ENCODE results near the gene ZNF423. TPM values are rescaled to one million over a fixed set of nuclear protein-coding genes. Genes with fewer than 3 reads are reported as not detected.

ZNF423 gene
- total RNA-seq (2021) (11.1 and 12.5 TPM in 2 replicates), Bru-seq, nascent RNA (percentile 51 among the genes with signal in this experiment), BruChase-seq, experiment 1, labeled RNA remaining after a 2-hour chase (percentile 50 among the genes with signal in this experiment), BruChase-seq, experiment 2, labeled RNA remaining after a 6-hour chase (percentile 50 among the genes with signal in this experiment)
- long read RNA-seq, full-length matches to known transcripts, result 2 of 35 reads
- long read RNA-seq, partial matches to known transcripts, result 20 of 35 reads
- long read RNA-seq, other reads (novel, unspliced or antisense), result 13 of 35 reads

DNA sequence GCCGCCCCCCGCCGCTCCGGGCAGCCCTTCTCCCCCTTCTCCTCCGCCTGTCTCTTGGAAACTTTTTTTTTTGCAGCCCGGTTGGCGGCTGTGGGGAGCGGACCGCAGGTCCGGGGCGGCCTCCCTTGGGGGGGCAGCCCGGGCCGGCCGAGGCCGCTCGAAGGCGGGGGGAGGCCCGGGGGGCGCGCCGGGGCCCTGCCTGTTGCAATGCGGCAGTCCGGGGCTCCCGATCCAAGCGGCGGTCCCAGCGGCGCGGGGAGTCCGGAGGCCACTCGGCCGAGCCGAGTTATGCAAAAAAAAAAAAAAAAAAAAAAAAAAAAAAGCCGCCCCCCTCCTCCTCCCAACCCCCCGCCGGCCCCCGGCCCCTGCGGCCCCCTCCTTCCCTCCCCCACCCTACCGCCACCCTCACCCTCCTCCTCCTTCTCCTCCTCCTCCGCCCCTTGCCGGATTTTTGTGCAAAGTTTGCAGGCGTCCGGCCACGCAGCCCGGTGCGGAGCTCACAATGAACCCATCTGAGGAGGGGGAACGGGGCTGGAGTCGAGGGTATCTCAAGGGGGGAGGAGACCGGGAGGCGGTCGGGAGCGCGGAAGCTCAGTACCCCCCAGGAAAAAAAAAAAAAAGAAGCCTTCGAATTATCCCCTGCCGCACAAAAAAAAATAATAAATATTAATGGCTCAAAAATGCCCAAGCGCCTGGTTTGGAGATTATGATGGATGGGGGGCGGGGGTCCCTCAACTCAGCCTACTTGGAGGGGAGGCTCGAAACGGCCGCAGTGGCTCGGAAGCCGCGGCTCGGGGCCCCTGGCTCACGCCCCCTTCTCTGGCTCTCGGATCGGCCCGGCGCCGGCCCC lies at the start of gene ZNF423:
Gene ZNF423, minus strand, starts transcription at position 291 of the 850 bp plus-strand sequence. CDS start 338 bp downstream, outside the sequence.
- no peak for TF ChIP-seq CTCF (conservative IDR thresholded peaks at IDR 0.05; ENCODE audit: low read depth, low read length)
- intact Hi-C loops (cut with micrococcal nuclease; ENCODE audit: unreplicated experiment), result loop anchor here (2.0 to 5.0 kb wide), 4 partner anchors 99 to 364 kb away; no protein-coding TSS in a partner anchor
- peak; percentile 51 for DNase-seq (ENCODE audit: low spot score)
- H3K27ac ChIP-seq (ENCODE audit: low read depth, low read length, poor library complexity, severe bottlenecking), result peak within 1 kb of the TSS; percentile 79
- H3K36me3 ChIP-seq (ENCODE audit: insufficient read depth, low read length, poor library complexity, severe bottlenecking), result no peaks in the 10 kb centered on the region
- CTCF ChIA-PET, result interaction anchor here (0.7 kb wide), 1 partner anchor 245 kb away, joined by 8 read pairs; no protein-coding TSS in a partner anchor
- H3K4me1 ChIP-seq (ENCODE audit: insufficient read depth, low read length, poor library complexity, severe bottlenecking), result peaks cover 32% of the 10 kb centered on the region
- H3K27me3 ChIP-seq (replicated peaks; ENCODE audit: insufficient read depth, low read depth, low read length, poor library complexity), result no peaks in the 10 kb centered on the region
- peak within 1 kb of the TSS; percentile 77 for H3K4me3 ChIP-seq (ENCODE audit: low read depth, low read length, poor library complexity, severe bottlenecking)
- POLR2A ChIA-PET (ENCODE audit: low non-redundant PET), result no interaction called here
- H3K9me3 ChIP-seq (ENCODE audit: low read depth, low read length, poor library complexity, severe bottlenecking), result no peaks in the 10 kb centered on the region
- no TSS peak for BruUV-seq (replicated peaks)

- no TSS peak for BruUV-seq (replicated peaks)
- Histone ChIP-seq H3K9me3 (ENCODE audit: low read depth, low read length, poor library complexity, severe bottlenecking) (no peaks in the 10 kb centered on the region), H3K27ac (ENCODE audit: low read depth, low read length, poor library complexity, severe bottlenecking) (no peak overlapping the region), H3K27me3 (replicated peaks; ENCODE audit: insufficient read depth, low read depth, low read length, poor library complexity) (no peaks in the 10 kb centered on the region), H3K36me3 (ENCODE audit: insufficient read depth, low read length, poor library complexity, severe bottlenecking) (no peaks in the 10 kb centered on the region), H3K4me1 (ENCODE audit: insufficient read depth, low read length, poor library complexity, severe bottlenecking) (no peaks in the 10 kb centered on the region), H3K4me3 (ENCODE audit: low read depth, low read length, poor library complexity, severe bottlenecking) (no peak overlapping the region)
- DNase-seq (ENCODE audit: low spot score), result no peak
- intact Hi-C loops (cut with micrococcal nuclease; ENCODE audit: unreplicated experiment), result no loop called here
- CTCF ChIA-PET, result no interaction called here
- TF ChIP-seq CTCF (conservative IDR thresholded peaks at IDR 0.05; ENCODE audit: low read depth, low read length) (no peak), EZH2 (IDR thresholded peaks at IDR 0.05; ENCODE audit: borderline replicate concordance, low read depth, low read length, poor library complexity, severe bottlenecking) (no peak)
- POLR2A ChIA-PET (ENCODE audit: low non-redundant PET), result no interaction called here
These were observed 48.6 kb upstream of the ZNF423 start for GRCh38 chr16:49904348-49905062.

DNA sequence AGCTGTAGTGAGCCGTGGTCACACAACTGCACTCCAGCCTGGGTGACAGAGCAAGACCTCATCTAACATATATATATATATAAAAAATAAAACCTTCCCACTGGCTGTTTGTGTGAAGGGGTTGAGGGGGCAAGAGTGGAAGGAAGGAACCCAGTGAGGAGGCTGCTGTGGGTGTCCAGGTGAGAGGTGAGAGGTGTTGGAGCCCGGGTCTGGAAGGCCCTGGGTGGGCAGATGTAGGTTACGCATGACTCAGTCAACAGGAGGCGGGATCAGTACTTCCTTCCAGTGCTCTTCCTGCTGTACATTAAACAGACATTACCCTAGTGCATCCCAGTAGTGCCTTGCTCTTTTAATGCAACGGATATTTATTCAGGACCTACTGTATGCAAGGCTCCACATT lies 47.0 kb upstream of the ZNF423 start:
- no peaks in the 10 kb centered on the region for H3K27me3 ChIP-seq (replicated peaks; ENCODE audit: insufficient read depth, low read depth, low read length, poor library complexity)
- no peak for DNase-seq (ENCODE audit: low spot score)
- ChIA-PET POLR2A (ENCODE audit: low non-redundant PET) (no interaction called here), CTCF (no interaction called here)
- intact Hi-C loops (cut with micrococcal nuclease; ENCODE audit: unreplicated experiment), result no loop called here
- no peak for TF ChIP-seq CTCF (conservative IDR thresholded peaks at IDR 0.05; ENCODE audit: low read depth, low read length)
- no peak for TF ChIP-seq EZH2 (IDR thresholded peaks at IDR 0.05; ENCODE audit: borderline replicate concordance, low read depth, low read length, poor library complexity, severe bottlenecking)
- H3K4me3 ChIP-seq (ENCODE audit: low read depth, low read length, poor library complexity, severe bottlenecking), result no peak overlapping the region
- BruUV-seq (replicated peaks), result no TSS peak
- no peak overlapping the region for H3K27ac ChIP-seq (ENCODE audit: low read depth, low read length, poor library complexity, severe bottlenecking)
- no peaks in the 10 kb centered on the region for H3K9me3 ChIP-seq (ENCODE audit: low read depth, low read length, poor library complexity, severe bottlenecking)
- H3K36me3 ChIP-seq (ENCODE audit: insufficient read depth, low read length, poor library complexity, severe bottlenecking), result no peaks in the 10 kb centered on the region
- H3K4me1 ChIP-seq (ENCODE audit: insufficient read depth, low read length, poor library complexity, severe bottlenecking), result no peaks in the 10 kb centered on the region
